Ishikawa (cell line): ENCODE data around the gene INMT.

Source experiments
- CEBPB ChIP-seq: IDR thresholded peaks from 2 replicates; pipeline ENCODE4 v1.6.1; 2012
- CREB1 ChIP-seq: IDR thresholded peaks from 2 replicates; pipeline ENCODE4 v1.6.1; 2012; ENCODE audit warnings: low read depth
- EGR1 ChIP-seq: IDR thresholded peaks from 2 replicates; pipeline ENCODE4 v1.6.1; 2012
- EP300 ChIP-seq: IDR thresholded peaks from 2 replicates; pipeline ENCODE4 v1.6.1; 2012; ENCODE audit warnings: borderline replicate concordance
- FOXM1 ChIP-seq: IDR thresholded peaks from 2 replicates; pipeline ENCODE4 v1.6.1; 2012; ENCODE audit warnings: low read depth, borderline replicate concordance
- NFIC ChIP-seq: IDR thresholded peaks from 2 replicates; pipeline ENCODE4 v1.6.1; 2012
- RAD21 ChIP-seq: IDR thresholded peaks from 2 replicates; pipeline ENCODE4 v1.6.1; 2012; ENCODE audit warnings: low read depth
- TAF1 ChIP-seq: IDR thresholded peaks from 2 replicates; pipeline ENCODE4 v1.6.1; 2012; ENCODE audit warnings: low read depth, mild to moderate bottlenecking
- TEAD4 ChIP-seq: IDR thresholded peaks from 2 replicates; pipeline ENCODE4 v1.6.1; 2012
- YY1 ChIP-seq: IDR thresholded peaks from 2 replicates; pipeline ENCODE4 v1.6.1; 2012; ENCODE audit warnings: low read depth
- ZBTB7A ChIP-seq: IDR thresholded peaks from 2 replicates; pipeline ENCODE4 v1.6.1; 2012; ENCODE audit warnings: low read depth
- TF ChIP-seq, protein P1 (sequence below): IDR thresholded peaks from 2 replicates; pipeline ENCODE4 v1.6.1; 2012
- TF ChIP-seq, protein P2 (sequence below): IDR thresholded peaks from 2 replicates; pipeline ENCODE4 v1.6.1; 2012
- TF ChIP-seq, protein P3 (sequence below): IDR thresholded peaks from 2 replicates; pipeline ENCODE4 v1.6.1; 2012; ENCODE audit warnings: low read depth, mild to moderate bottlenecking

Gene INMT

DNA sequence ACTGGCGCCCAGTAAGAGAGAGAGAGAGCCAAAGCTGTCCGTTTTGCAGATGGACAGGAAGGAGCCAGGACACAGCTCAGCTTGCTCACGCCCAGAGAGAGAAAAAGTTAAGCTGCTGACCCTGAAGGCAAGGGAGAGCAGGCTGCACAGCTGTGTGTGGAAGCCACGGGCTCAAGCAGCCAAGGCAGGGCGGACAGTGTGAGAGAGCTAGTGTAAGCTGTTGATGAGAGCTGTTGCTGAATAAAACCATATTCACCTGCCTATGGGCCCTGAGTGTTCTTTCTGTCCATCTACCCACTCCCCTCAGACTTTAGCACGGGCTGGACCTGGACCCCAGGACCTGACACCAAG lies 5.4 kb downstream of the INMT start:
- no peak for TF ChIP-seq NFIC

DNA sequence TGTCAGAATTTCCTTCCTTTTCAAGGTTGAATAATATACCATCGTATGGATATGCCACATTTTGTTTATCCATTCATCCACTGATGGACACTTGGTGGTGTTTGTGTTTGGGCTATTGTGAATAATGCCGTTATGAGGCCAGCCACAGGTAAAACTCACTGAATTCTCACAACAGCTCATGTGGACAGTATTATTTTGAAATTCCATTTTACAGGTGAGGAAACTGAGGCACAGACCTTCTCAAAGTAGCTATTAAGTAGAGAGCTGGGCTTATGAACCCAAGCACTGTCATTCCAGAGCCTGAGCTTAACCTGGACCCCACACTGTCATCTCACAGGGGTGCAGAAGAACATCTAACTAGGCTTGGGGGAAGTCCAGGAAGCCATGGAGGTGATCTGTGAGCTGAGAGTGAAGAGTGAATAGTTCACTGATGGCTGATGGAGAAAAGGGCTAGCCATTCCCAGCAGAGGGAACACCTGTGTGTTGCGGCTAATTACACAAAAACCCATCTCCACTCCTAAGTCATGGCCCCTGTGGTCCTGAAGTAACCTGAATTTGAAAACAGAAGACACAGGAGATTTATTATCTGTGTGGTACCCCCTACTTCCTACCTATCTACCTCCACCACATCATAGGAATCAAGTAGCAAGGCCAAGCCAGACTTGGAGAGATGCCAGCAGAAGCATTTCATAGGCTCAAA lies 8.7 kb downstream of the INMT start:
- TF ChIP-seq YY1 (no peak), EP300 (no peak), EGR1 (no peak), RAD21 (no peak), TAF1 (no peak), FOXM1 (no peak), TEAD4 (no peak), NFIC (no peak)
- TF ChIP-seq, protein P1, sequence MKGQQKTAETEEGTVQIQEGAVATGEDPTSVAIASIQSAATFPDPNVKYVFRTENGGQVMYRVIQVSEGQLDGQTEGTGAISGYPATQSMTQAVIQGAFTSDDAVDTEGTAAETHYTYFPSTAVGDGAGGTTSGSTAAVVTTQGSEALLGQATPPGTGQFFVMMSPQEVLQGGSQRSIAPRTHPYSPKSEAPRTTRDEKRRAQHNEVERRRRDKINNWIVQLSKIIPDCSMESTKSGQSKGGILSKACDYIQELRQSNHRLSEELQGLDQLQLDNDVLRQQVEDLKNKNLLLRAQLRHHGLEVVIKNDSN = no peak
- TF ChIP-seq, protein P2, sequence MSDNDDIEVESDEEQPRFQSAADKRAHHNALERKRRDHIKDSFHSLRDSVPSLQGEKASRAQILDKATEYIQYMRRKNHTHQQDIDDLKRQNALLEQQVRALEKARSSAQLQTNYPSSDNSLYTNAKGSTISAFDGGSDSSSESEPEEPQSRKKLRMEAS = no peak
- TF ChIP-seq, protein P3, sequence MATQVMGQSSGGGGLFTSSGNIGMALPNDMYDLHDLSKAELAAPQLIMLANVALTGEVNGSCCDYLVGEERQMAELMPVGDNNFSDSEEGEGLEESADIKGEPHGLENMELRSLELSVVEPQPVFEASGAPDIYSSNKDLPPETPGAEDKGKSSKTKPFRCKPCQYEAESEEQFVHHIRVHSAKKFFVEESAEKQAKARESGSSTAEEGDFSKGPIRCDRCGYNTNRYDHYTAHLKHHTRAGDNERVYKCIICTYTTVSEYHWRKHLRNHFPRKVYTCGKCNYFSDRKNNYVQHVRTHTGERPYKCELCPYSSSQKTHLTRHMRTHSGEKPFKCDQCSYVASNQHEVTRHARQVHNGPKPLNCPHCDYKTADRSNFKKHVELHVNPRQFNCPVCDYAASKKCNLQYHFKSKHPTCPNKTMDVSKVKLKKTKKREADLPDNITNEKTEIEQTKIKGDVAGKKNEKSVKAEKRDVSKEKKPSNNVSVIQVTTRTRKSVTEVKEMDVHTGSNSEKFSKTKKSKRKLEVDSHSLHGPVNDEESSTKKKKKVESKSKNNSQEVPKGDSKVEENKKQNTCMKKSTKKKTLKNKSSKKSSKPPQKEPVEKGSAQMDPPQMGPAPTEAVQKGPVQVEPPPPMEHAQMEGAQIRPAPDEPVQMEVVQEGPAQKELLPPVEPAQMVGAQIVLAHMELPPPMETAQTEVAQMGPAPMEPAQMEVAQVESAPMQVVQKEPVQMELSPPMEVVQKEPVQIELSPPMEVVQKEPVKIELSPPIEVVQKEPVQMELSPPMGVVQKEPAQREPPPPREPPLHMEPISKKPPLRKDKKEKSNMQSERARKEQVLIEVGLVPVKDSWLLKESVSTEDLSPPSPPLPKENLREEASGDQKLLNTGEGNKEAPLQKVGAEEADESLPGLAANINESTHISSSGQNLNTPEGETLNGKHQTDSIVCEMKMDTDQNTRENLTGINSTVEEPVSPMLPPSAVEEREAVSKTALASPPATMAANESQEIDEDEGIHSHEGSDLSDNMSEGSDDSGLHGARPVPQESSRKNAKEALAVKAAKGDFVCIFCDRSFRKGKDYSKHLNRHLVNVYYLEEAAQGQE = no peak

DNA sequence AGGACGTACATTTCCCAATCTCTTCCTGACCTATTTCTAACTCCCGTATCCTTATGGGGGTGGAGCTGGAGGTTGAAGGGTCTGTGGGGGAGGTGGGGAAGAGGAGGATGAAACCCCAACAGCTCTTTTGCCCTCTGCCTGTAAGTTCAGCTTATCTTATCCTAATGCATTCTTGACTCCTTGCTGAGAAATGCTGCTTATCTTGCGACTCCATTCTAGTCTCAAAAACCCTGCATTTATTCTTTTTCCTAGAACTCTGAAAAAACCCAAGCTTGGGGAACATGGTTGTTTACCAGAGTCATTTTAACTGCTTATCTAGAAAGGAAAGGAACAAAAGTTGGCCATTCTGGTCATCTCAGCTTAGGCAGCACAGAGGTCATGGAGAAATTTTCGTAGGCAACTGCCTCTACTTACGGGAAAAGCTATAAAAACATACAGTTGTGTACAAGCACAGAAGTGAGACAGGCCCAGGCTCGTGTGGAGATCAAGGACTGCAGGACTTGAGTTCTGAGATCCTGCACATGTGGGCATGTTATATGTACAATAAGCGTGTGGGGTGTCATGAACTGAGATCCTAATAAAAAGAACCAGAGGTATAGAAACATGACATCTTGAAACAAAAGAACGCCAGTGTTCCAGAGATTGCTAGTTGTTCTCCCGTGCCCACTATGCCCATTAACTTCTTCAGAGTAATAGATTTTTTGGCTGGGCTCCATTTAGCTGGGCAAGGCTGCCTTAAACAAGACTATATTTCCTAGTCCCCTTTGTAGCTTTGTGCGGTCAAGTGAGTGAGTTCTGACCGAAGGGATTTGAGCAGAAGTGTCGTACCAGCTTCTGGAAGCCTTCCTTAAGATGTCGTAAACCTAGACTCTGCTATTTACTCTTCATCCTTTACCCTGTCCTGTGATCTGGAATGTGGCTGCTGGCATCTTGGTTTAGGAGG lies 9.6 kb downstream of the INMT start:
- no peak for TF ChIP-seq EP300
- TF ChIP-seq CREB1 = no peak
- TF ChIP-seq FOXM1 = no peak
- TF ChIP-seq, protein P2 = no peak
- TF ChIP-seq TEAD4 = no peak
- no peak for TF ChIP-seq YY1

DNA sequence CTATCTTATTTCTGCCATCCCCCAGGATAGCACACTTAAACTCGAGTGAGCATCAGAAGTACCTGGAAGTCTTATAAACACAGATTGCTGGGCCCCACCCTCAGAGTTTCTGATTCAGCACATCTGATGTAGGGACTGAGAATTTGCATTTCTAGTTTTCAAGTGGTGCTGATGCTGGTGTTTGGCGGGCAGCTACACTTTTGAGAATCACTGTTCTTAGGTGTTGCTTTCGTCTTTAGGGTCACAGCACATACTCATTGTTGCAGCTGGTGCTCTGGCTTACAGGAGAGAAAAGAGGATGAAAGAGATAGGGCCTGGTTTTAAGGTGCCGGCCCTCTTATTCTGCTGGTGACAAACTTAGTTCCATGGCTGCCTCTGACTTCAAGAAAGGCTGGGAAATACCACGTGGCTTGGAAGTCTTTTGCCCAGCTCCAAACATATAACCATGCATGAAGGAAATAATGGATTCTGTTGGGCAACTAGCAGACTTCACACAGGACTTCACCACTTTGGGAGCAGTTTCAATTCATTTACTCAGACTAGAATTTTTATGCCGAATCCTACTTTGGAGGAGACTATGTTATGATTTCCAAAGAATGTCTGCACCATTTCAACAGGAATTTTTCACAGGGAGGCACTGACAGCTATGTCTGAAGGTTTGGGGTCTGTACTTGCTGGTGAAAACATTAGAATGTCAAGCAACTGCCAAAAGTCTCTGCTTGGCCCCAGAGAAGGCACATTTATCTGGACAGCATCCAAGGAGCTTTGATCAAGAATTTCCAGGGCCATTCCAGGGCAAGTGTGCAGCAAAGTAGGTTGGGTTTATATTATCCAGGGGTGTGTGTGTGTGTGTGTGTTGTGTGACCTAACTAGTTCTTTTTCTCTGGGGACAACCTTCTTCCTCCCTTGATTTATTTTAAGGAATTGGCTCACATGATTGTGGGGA lies 12.4 kb downstream of the INMT start:
- TF ChIP-seq CEBPB (no peak), NFIC (peak; percentile 17; the same call in 1 of the 2 replicates)

DNA sequence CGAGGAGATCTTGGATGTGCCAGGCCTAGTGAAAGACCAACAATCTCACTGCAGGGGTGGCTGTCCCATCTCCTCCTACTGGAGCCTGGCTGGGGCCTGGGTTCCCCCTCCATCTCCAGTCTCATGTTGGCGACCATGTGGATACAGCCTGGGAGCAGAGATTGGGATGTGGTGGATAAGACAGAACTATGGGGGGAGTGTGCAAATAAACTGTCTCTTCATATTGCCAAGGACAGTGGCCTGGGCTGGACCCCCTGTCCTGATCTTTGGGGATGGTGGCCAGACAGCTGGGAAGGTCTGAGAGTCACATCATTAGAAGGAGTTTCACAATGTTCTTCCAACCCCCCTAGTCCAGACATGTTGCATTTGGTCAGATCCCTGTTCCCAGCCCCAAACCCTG lies 13.5 kb downstream of the INMT start:
- TF ChIP-seq TAF1 = no peak
- TF ChIP-seq, protein P3 = no peak
- no peak for TF ChIP-seq CEBPB
- TF ChIP-seq EGR1 = no peak
- TF ChIP-seq CREB1 = no peak
- no peak for TF ChIP-seq FOXM1
- no peak for TF ChIP-seq NFIC
- TF ChIP-seq EP300 = no peak
- TF ChIP-seq ZBTB7A = no peak

DNA sequence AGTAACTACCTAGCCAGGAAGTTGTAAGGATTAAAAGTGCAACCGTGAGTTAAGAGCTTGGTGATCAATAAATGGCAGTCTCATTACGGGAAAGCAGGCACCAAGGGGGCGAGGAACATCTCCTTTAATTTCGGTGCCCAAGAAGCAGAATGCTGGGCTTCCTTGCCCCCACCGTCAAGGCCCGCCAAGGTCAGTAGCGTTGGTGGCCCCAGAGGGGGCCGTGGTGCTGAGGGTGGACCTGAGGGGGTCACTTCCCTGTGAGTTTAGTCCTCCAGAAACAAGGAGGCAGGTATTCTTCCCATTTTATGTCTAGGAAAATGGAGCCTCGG lies 18.9 kb downstream of the INMT start:
- TF ChIP-seq TAF1 = no peak
- TF ChIP-seq TEAD4 = no peak
- TF ChIP-seq, protein P3 = no peak
- TF ChIP-seq FOXM1 = no peak
- no peak for TF ChIP-seq CREB1
- no peak for TF ChIP-seq EP300
- no peak for TF ChIP-seq YY1
- TF ChIP-seq EGR1 = no peak
- TF ChIP-seq, protein P2 = no peak; the same call in 1 of the 2 replicates
- TF ChIP-seq, protein P1 = no peak
